BE2C (cell line): Measurements from ENCODE around the gene RNASEH2A.
A peak's percentile ranks its signal among the peaks of the same experiment; 100 is the strongest.
"Not testable (repeated sequence)": the region's sequence is repeated elsewhere in the genome, so short reads cannot be mapped to it uniquely, and the experiment has no call there.

Source experiments
- DNase-seq: peaks from one replicate; pipeline ENCODE4 v3.0.0-alpha.2; 2020
- H3K27me3 ChIP-seq: fragments of 250-450 bp; sonication (Bioruptor Pico); 2 replicates; pipeline ENCODE4 v1.5.1; 2020; ENCODE audit warnings: mild to moderate bottlenecking
- H3K36me3 ChIP-seq: fragments of 250-450 bp; sonication (Bioruptor Pico); 2 replicates; pipeline ENCODE4 v1.5.1; 2020; ENCODE audit warnings: mild to moderate bottlenecking
- H3K4me1 ChIP-seq: fragments of 250-450 bp; sonication (Bioruptor Pico); 2 replicates; pipeline ENCODE4 v1.5.1; 2020
- H3K4me3 ChIP-seq: 2 replicates; pipeline ENCODE4 v1.5.1; 2011; ENCODE audit warnings: low read depth, low read length
- H3K9me3 ChIP-seq: fragments of 250-450 bp; sonication (Bioruptor Pico); 2 replicates; pipeline ENCODE4 v1.5.1; 2020
- TF ChIP-seq, protein P1 (sequence below): IDR thresholded peaks from 2 replicates; pipeline ENCODE4 v1.5.1; 2012; ENCODE audit warnings: mild to moderate bottlenecking, low read depth, low read length

Gene RNASEH2A

DNA sequence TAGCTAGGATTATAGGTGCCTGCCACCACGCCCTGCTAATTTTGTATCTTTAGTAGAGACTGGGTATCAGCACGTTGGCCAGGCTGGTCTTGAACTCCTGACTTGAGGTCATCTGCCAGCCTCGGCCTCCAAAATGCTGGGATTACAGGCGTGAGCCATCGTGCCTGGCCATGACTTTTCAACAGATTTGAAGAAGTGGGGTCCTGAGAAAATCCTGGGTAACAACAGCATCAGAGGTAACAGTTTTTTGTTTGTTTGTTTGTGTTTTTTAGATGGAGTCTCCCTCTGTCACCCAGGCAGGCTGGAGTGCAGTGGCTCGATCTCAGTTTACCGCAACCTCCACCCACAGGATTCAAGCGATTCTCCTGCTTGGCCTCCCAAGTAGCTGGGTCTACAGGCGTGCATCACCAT lies 11.4 kb upstream of the RNASEH2A start:
- Histone ChIP-seq H3K4me1 (peaks cover 13% of the 10 kb centered on the region), H3K4me3 (no peak overlapping the region), H3K9me3 (no peaks in the 10 kb centered on the region), H3K27me3 (no peaks in the 10 kb centered on the region), H3K36me3 (peaks cover 13% of the 10 kb centered on the region)
- DNase-seq = no peak
- TF ChIP-seq, protein P1, sequence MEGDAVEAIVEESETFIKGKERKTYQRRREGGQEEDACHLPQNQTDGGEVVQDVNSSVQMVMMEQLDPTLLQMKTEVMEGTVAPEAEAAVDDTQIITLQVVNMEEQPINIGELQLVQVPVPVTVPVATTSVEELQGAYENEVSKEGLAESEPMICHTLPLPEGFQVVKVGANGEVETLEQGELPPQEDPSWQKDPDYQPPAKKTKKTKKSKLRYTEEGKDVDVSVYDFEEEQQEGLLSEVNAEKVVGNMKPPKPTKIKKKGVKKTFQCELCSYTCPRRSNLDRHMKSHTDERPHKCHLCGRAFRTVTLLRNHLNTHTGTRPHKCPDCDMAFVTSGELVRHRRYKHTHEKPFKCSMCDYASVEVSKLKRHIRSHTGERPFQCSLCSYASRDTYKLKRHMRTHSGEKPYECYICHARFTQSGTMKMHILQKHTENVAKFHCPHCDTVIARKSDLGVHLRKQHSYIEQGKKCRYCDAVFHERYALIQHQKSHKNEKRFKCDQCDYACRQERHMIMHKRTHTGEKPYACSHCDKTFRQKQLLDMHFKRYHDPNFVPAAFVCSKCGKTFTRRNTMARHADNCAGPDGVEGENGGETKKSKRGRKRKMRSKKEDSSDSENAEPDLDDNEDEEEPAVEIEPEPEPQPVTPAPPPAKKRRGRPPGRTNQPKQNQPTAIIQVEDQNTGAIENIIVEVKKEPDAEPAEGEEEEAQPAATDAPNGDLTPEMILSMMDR = no peak

DNA sequence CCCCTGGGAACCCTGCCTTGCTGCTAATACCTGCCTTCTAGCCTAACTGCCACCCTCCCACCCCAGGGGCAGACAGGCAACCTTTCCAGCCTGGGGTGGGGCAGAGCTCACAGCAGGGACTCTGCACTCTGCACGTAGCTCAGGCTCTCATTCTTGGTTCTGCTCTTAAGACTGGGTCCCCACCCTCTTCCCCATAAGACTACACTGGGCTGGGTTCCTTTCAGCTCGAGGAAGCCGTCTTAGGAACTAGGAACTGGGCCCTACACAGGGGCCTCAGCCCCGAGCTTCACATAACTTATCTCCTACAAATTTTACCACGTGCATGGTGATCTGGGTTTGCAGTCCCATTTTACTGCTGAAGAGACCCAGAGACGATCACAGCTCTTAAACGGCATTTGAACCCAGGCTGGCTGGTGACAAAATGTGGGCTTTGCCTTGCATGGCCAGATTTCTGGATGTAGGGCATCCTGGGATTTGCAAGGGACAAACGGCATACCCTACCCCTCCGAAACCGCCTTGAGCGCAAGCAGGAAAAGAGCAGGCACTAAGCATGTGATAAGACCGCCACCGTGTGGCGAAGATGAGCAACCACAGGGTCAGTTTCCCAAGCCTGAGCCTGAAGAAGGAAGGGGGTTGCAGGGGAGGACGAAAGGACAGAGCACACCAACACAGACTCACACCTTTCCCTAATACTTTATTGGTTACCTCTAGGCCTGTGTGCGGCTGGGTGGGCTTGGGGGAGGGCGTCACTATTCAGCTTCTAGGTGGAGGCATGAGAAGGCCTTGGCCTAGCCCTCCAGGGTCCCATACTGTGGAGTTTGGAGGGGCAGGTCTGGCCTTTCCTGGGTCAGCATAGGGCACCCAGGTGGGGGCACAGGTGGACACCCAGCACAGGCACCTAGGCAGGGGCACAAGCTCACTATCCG lies 10.0 kb upstream of the RNASEH2A start:
- Histone ChIP-seq H3K27me3 (no peaks in the 10 kb centered on the region), H3K9me3 (no peaks in the 10 kb centered on the region), H3K4me3 (no peak overlapping the region), H3K36me3 (peaks cover 17% of the 10 kb centered on the region), H3K4me1 (peaks cover 7% of the 10 kb centered on the region)
- peak; percentile 83 for DNase-seq
- TF ChIP-seq, protein P1 = peak; percentile 96

DNA sequence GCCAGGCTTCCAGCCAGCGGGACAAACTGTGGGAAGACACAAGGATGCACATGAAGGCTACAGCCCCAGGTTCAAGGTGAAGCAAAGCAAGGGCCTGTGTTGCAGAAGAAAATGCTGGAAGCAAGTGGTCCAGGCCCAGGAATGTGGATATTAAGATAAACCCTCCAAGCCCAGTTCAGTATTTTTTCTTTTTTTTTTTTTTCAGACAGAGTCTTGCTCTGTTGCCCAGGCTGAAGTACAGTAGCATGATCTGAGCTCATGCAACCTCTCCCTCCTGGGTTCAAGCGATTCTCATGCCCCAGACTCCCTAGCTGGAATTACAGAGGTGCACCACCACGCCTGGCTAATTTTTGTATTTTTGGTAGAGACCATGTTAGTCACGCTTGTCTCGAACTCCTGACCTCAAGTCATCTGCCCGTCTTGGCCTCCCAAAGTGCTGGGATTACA lies 9.2 kb upstream of the RNASEH2A start:
- TF ChIP-seq, protein P1 = no peak
- Histone ChIP-seq H3K4me1 (peaks cover 7% of the 10 kb centered on the region), H3K36me3 (peaks cover 17% of the 10 kb centered on the region)

DNA sequence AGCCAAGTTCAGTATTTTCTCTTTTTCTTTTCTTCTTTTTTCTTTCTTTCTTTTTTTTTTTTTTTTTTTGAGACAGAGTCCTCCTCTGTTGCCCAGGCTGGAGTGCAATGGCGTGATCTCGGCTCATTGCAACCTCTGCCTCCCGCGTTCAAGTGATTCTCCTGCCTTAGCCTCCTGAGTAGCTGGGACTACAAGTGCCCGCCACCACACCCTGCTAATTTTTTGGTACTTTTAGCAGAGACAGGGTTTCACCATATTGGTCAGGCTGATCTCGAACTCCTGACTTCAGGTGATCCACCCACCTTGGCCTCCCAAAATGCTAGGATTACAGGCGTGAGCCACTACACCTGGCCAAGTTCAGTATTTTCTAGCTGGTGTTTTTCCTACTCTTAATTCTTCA lies 8.8 kb upstream of the RNASEH2A start:
- not testable (repeated sequence) for H3K4me3 ChIP-seq

More for the DNA sequence above, 9.2 kb upstream of the RNASEH2A start:
- Histone ChIP-seq H3K27me3 (no peaks in the 10 kb centered on the region), H3K9me3 (no peaks in the 10 kb centered on the region), H3K4me3 (no peak overlapping the region)
- DNase-seq = no peak

DNA sequence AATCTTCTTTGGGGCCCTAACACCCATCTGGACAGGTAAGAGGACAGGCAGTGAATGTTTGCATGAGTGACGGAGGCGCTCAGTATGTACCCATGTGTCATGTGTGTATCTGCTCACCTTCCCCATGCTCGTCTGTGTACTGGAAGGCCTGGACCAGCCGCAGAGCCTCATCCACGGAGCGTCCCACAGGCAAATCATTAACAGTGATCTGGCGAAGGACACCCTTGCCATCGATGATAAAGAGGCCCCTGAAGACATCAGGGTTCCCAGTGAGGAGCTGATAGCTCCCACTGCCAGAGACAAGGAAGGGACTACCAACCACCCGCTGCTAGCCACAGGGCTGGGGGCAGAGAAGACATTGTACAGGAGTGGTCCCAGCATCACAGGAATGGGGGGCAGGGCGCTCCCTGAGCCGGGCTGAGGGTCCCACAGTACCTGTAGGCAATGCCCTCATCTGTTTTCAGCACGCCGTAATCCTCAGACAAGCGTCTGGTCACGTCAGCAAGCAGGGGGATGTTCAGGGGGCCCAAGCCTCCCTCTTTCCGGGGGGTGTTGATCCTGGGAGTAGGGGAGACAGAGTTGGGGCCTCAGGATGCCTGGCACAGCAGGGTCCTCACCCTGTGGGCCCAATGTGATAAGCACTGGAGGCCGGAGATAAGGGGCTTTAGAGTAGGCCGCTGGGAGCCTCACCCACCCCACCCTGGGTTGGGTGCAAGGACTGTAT lies 6.5 kb upstream of the RNASEH2A start:
- TF ChIP-seq, protein P1 = no peak
- peak overlapping the region; percentile 96 for H3K4me3 ChIP-seq
- no peak for DNase-seq
- H3K4me1 ChIP-seq = peaks cover 7% of the 10 kb centered on the region
- H3K9me3 ChIP-seq = no peaks in the 10 kb centered on the region
- H3K27me3 ChIP-seq = no peaks in the 10 kb centered on the region
- H3K36me3 ChIP-seq = peaks cover 17% of the 10 kb centered on the region

More for the DNA sequence above, 8.8 kb upstream of the RNASEH2A start:
- H3K4me1 ChIP-seq, H3K9me3 ChIP-seq, H3K27me3 ChIP-seq, DNase-seq: not testable (repeated sequence)
- peaks cover 17% of the 10 kb centered on the region for H3K36me3 ChIP-seq

DNA sequence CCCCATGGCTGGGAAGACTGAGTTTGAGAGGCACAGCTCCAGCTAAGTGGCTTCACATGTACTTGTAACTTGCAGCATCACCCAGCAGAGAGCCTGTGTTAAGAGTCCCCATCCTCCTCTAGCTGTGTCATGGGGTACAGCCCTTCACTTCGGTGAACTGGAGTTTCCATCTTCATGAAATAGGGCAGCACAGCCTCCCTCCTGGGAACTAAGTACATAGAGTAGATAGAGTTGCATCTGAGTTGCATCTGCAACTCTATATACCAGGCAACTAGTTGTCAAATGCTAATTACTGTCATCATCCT lies 6.0 kb upstream of the RNASEH2A start:
- TF ChIP-seq, protein P1 = no peak
- Histone ChIP-seq H3K36me3 (peaks cover 17% of the 10 kb centered on the region), H3K4me3 (peak overlapping the region; percentile 96), H3K4me1 (peaks cover 7% of the 10 kb centered on the region), H3K9me3 (no peaks in the 10 kb centered on the region), H3K27me3 (no peaks in the 10 kb centered on the region)
- no peak for DNase-seq
